Mucosa of rectum (tissue), 2 donors: Measurements from ENCODE around the gene PPP1R1A.

Experiments
- H3K27ac ChIP-seq, 2 donors: one replicate each; pipeline ENCODE4 v1.7.0; 2013; ENCODE audit warnings: inconsistent platforms in 2 of 2, low read depth in 2 of 2, low read length in 2 of 2
- H3K27me3 ChIP-seq, 2 donors: one replicate each; pipeline ENCODE4 v1.7.0; 2013; ENCODE audit warnings: low read length in 2 of 2; ENCODE audit not compliant: control insufficient read depth in 2 of 2, insufficient read depth in 2 of 2
- H3K36me3 ChIP-seq, 2 donors: one replicate each; pipeline ENCODE4 v1.7.0; 2013; ENCODE audit warnings: low read length in 2 of 2; ENCODE audit not compliant: control insufficient read depth in 2 of 2, insufficient read depth in 2 of 2
- H3K4me1 ChIP-seq, 2 donors: one replicate each; pipeline ENCODE4 v1.7.0; 2013; ENCODE audit warnings: low read length in 2 of 2, mild to moderate bottlenecking in 1 of 2; ENCODE audit not compliant: control insufficient read depth in 2 of 2, insufficient read depth in 2 of 2
- H3K4me3 ChIP-seq, 2 donors: one replicate each; pipeline ENCODE4 v1.7.0; 2013; ENCODE audit warnings: low read length in 2 of 2
- H3K9ac ChIP-seq, 2 donors: one replicate each; pipeline ENCODE4 v1.7.0; 2013; ENCODE audit warnings: low read length in 2 of 2, low read depth in 1 of 2, mild to moderate bottlenecking in 1 of 2
- H3K9me3 ChIP-seq, 2 donors: one replicate each; pipeline ENCODE4 v1.7.0; 2013; ENCODE audit warnings: low read length in 2 of 2; ENCODE audit not compliant: control insufficient read depth in 2 of 2
- donor health status: healthy.
- donor health status: Normal muscosa, but diverticular disease.

PPP1R1A gene

GRCh38 chr12:54603173-54603814 is 14.8 kb upstream of the PPP1R1A start:
- Histone ChIP-seq H3K27ac (no peak overlapping the region), H3K9ac (no peak overlapping the region), H3K27me3 (peaks cover 0 to 2% of the 10 kb centered on the region in 2 donors)

GRCh38 chr12:54602661-54603060 is 14.2 kb upstream of the PPP1R1A start:
- Histone ChIP-seq H3K9ac (no peak overlapping the region), H3K4me3 (no peak overlapping the region)

More at GRCh38 chr12:54603173-54603814, 14.8 kb upstream of the PPP1R1A start:
- Histone ChIP-seq H3K4me3 (no peak overlapping the region), H3K9me3 (no peaks in the 10 kb centered on the region), H3K4me1 (no peaks in the 10 kb centered on the region), H3K36me3 (no peaks in the 10 kb centered on the region)

GRCh38 chr12:54601841-54602240 is 13.4 kb upstream of the PPP1R1A start:
- Histone ChIP-seq H3K4me1 (no peaks in the 10 kb centered on the region), H3K36me3 (no peaks in the 10 kb centered on the region), H3K4me3 (no peak overlapping the region), H3K27me3 (peaks cover 0 to 2% of the 10 kb centered on the region in 2 donors), H3K9ac (no peak overlapping the region), H3K9me3 (no peaks in the 10 kb centered on the region), H3K27ac (no peak overlapping the region)

More at GRCh38 chr12:54602661-54603060, 14.2 kb upstream of the PPP1R1A start:
- Histone ChIP-seq H3K36me3 (no peaks in the 10 kb centered on the region), H3K4me1 (no peaks in the 10 kb centered on the region), H3K27me3 (peaks cover 0 to 2% of the 10 kb centered on the region in 2 donors), H3K27ac (no peak overlapping the region), H3K9me3 (no peaks in the 10 kb centered on the region)

- no peak overlapping the region for H3K9ac ChIP-seq
- no peaks in the 10 kb centered on the region for H3K4me1 ChIP-seq
- H3K36me3 ChIP-seq: no peaks in the 10 kb centered on the region
- H3K27me3 ChIP-seq: peaks cover 0 to 2% of the 10 kb centered on the region in 2 donors
- no peaks in the 10 kb centered on the region for H3K9me3 ChIP-seq
- no peak overlapping the region for H3K4me3 ChIP-seq
- H3K27ac ChIP-seq: no peak overlapping the region
These were observed 10.5 kb upstream of the PPP1R1A start for GRCh38 chr12:54598970-54599369.

GRCh38 chr12:54596526-54596946 is 8.1 kb upstream of the PPP1R1A start:
- H3K4me1 ChIP-seq: no peaks in the 10 kb centered on the region
- no peaks in the 10 kb centered on the region for H3K9me3 ChIP-seq
- no peaks in the 10 kb centered on the region for H3K36me3 ChIP-seq
- no peak overlapping the region for H3K9ac ChIP-seq
- H3K27me3 ChIP-seq: peaks cover 0 to 6% of the 10 kb centered on the region in 2 donors
- no peak overlapping the region for H3K27ac ChIP-seq
- no peak overlapping the region for H3K4me3 ChIP-seq

GRCh38 chr12:54595471-54595870 is 7.0 kb upstream of the PPP1R1A start:
- peaks cover 0 to 6% of the 10 kb centered on the region in 2 donors for H3K27me3 ChIP-seq
- no peaks in the 10 kb centered on the region for H3K9me3 ChIP-seq
- H3K27ac ChIP-seq: no peak overlapping the region
- H3K4me3 ChIP-seq: no peak overlapping the region
- no peaks in the 10 kb centered on the region for H3K4me1 ChIP-seq
- no peak overlapping the region for H3K9ac ChIP-seq
- H3K36me3 ChIP-seq: no peaks in the 10 kb centered on the region

GRCh38 chr12:54593725-54594124 is 5.3 kb upstream of the PPP1R1A start:
- Histone ChIP-seq H3K9ac (no peak overlapping the region), H3K4me3 (no peak overlapping the region), H3K27ac (no peak overlapping the region), H3K36me3 (no peaks in the 10 kb centered on the region), H3K4me1 (no peaks in the 10 kb centered on the region), H3K27me3 (peaks cover 13 to 15% of the 10 kb centered on the region in 2 donors), H3K9me3 (no peaks in the 10 kb centered on the region)

GRCh38 chr12:54593135-54593534 is 4.7 kb upstream of the PPP1R1A start:
- no peaks in the 10 kb centered on the region for H3K9me3 ChIP-seq
- no peak overlapping the region for H3K4me3 ChIP-seq
- no peak overlapping the region for H3K27ac ChIP-seq
- H3K27me3 ChIP-seq: peaks cover 13 to 16% of the 10 kb centered on the region in 2 donors
- no peaks in the 10 kb centered on the region for H3K36me3 ChIP-seq
- H3K9ac ChIP-seq: no peak overlapping the region
- H3K4me1 ChIP-seq: peaks cover 0 to 1% of the 10 kb centered on the region in 2 donors

- Histone ChIP-seq H3K36me3 (no peaks in the 10 kb centered on the region), H3K4me3 (no peak overlapping the region), H3K9me3 (no peaks in the 10 kb centered on the region), H3K27ac (no peak overlapping the region), H3K9ac (no peak overlapping the region), H3K4me1 (peaks cover 0 to 4% of the 10 kb centered on the region in 2 donors), H3K27me3 (peaks cover 20 to 23% of the 10 kb centered on the region in 2 donors)
These were observed 3.9 kb upstream of the PPP1R1A start for GRCh38 chr12:54592316-54592715.

GRCh38 chr12:54590978-54591591 is 2.6 kb upstream of the PPP1R1A start:
- H3K9me3 ChIP-seq: no peaks in the 10 kb centered on the region
- H3K4me3 ChIP-seq: no peak overlapping the region
- H3K27me3 ChIP-seq: peaks cover 20 to 23% of the 10 kb centered on the region in 2 donors
- H3K4me1 ChIP-seq: peaks cover 0 to 4% of the 10 kb centered on the region in 2 donors
- no peak overlapping the region for H3K27ac ChIP-seq
- H3K36me3 ChIP-seq: no peaks in the 10 kb centered on the region
- no peak overlapping the region for H3K9ac ChIP-seq
